GM12878 (cell line): ENCODE measurements around the gene RAD1. TPM values are rescaled to one million over a fixed set of nuclear protein-coding genes. Genes with fewer than 3 reads are reported as not detected.

Experiments
- ATAC-seq: fragments of 200-7000 bp; cut with Tn5 transposase; 3 replicates; pipeline ENCODE4 v1.9.1; 2020; ENCODE audit warnings: mild to moderate bottlenecking, moderate library complexity
- BruUV-seq: library from RNA; stranded (reverse); fragments of 400-500 nt; replicated peaks from 2 replicates; lab custom pipeline; 2021; lab: Mats Ljungman, UMichigan
- CTCF ChIA-PET: fragments of 300-600 bp; sonication (Branson Sonifier 250); formaldehyde crosslinking; extraction: SDS; loops from one replicate; lab custom pipeline; 2021; ENCODE audit warnings: inconsistent platforms; lab: Yijun Ruan, JAX
- POLR2A ChIA-PET: fragments of 350-600 bp; formaldehyde crosslinking; extraction: SDS; loops from one replicate; lab custom pipeline; 2021; ENCODE audit warnings: inconsistent platforms; lab: Charles Lee
- RAD21 ChIA-PET: fragments of 300-600 bp; sonication (Branson Sonifier 250); formaldehyde crosslinking; loops from one replicate; lab custom pipeline; 2023; ENCODE audit warnings: antibody characterized with exemption; ENCODE audit not compliant: unreplicated experiment; lab: Charles Lee
- SMC1A ChIA-PET: fragments of 300-600 bp; sonication (Branson Sonifier 250); formaldehyde crosslinking; loops from one replicate; lab custom pipeline; 2023; ENCODE audit not compliant: unreplicated experiment, uncharacterized antibody; lab: Charles Lee
- DNase-seq: peaks from one replicate; pipeline ENCODE4 v3.0.0-alpha.2; 2011; ENCODE audit warnings: low read depth, low spot score
- FAIRE-seq: peaks from 3 replicates; lab custom pipeline; 2011; peaks lifted over from hg19 to GRCh38; lab: Jason Lieb, UNC
- H2AFZ ChIP-seq: 2 replicates; pipeline ENCODE4 v1.6.0; 2011; ENCODE audit warnings: low read depth, low read length, control low read depth; ENCODE audit not compliant: control insufficient read depth
- H3K27ac ChIP-seq: 2 replicates; pipeline ENCODE4 v1.5.1; 2011; ENCODE audit warnings: control low read depth; ENCODE audit not compliant: control insufficient read depth, insufficient read depth
- H3K27me3 ChIP-seq, 2 experiments: replicated peaks in 1 of 2; 2 replicates each; pipeline versions ENCODE4 v1.6.0 to v1.6.1; 2011; ENCODE audit warnings: low read length in 1 of 2; ENCODE audit not compliant: control insufficient read depth in 2 of 2, insufficient read depth in 2 of 2
- H3K36me3 ChIP-seq, 2 experiments: 2 replicates each; pipeline ENCODE4 v1.5.1; 2011; ENCODE audit warnings: low read length in 1 of 2; ENCODE audit not compliant: control insufficient read depth in 2 of 2, insufficient read depth in 2 of 2
- H3K4me1 ChIP-seq: 2 replicates; pipeline ENCODE4 v1.6.1; 2011; ENCODE audit warnings: mild to moderate bottlenecking, low read length, moderate library complexity, mixed read lengths; ENCODE audit not compliant: control insufficient read depth, insufficient read depth
- H3K4me2 ChIP-seq: 2 replicates; pipeline ENCODE4 v1.6.0; 2011; ENCODE audit warnings: control low read depth; ENCODE audit not compliant: control insufficient read depth, insufficient read depth
- H3K4me3 ChIP-seq: fragments of 200-600 bp; sonication (generic); 2 replicates; pipeline ENCODE4 v1.5.1; 2016
- H3K79me2 ChIP-seq: 2 replicates; pipeline ENCODE4 v1.6.0; 2011; ENCODE audit warnings: low read length; ENCODE audit not compliant: control insufficient read depth, insufficient read depth
- H3K9ac ChIP-seq: 2 replicates; pipeline ENCODE4 v1.8.0; 2011; ENCODE audit warnings: low read length, control low read depth, mixed read lengths; ENCODE audit not compliant: control insufficient read depth, insufficient read depth
- H3K9me3 ChIP-seq: replicated peaks from 3 replicates; pipeline ENCODE4 v1.5.1; 2011; ENCODE audit warnings: mild to moderate bottlenecking, low read length; ENCODE audit not compliant: control insufficient read depth, insufficient read depth
- H4K20me1 ChIP-seq: 2 replicates; pipeline ENCODE4 v1.6.0; 2011; ENCODE audit not compliant: control insufficient read depth, insufficient read depth
- HDAC2 ChIP-seq: fragments of 200-600 bp; sonication (generic); IDR thresholded peaks from 2 replicates; pipeline ENCODE4 v1.6.1; 2017
- NR2C1 ChIP-seq: fragments of 450-650 bp; IDR thresholded peaks from 2 replicates; pipeline ENCODE4 v1.6.1; 2017; ENCODE audit warnings: antibody characterized with exemption, mild to moderate bottlenecking, moderate library complexity
- NR2C2 ChIP-seq: IDR thresholded peaks from 2 replicates; pipeline ENCODE4 v1.6.1; 2011; ENCODE audit warnings: borderline replicate concordance, low read depth; ENCODE audit not compliant: control insufficient read depth, insufficient read length
- PAX8 ChIP-seq: fragments of 450-650 bp; IDR thresholded peaks from 2 replicates; pipeline ENCODE4 v1.6.1; 2017; ENCODE audit warnings: mild to moderate bottlenecking, moderate library complexity
- POLR2A ChIP-seq: IDR thresholded peaks from 2 replicates; pipeline ENCODE4 v1.6.1; 2011; ENCODE audit warnings: low read depth, mild to moderate bottlenecking, low read length
- POU2F2 ChIP-seq: IDR thresholded peaks from 3 replicates; pipeline ENCODE4 v1.6.1; 2011; ENCODE audit warnings: low read depth, mild to moderate bottlenecking, low read length, borderline replicate concordance
- WGBS: methylation state at CpG from one replicate; pipeline ENCODE4 v1.1.6; 2016; ENCODE audit warnings: low lambda C conversion rate; ENCODE audit not compliant: insufficient replicate concordance, insufficient coverage; ENCODE audit errors: missing lambda C conversion rate; 5-methylcytosine and 5-hydroxymethylcytosine counted together
- in situ Hi-C: fragments of 300-500 bp; cut with MboI; formaldehyde crosslinking; loops from 9 replicates; pipeline ENCODE4 v1.14.3; 2018; ENCODE audit warnings: mixed read lengths
- intact Hi-C: fragments of 100-400 bp; cut with micrococcal nuclease; formaldehyde crosslinking; loops from one replicate; pipeline ENCODE4 v1.14.2; 2022; ENCODE audit not compliant: unreplicated experiment
- polyA plus RNA-seq, 11 experiments: library from polyadenylated mRNA; depleted of rRNA in 4 of 11; unstranded in 6 of 11; stranded (reverse) in 5 of 11; fragments of >200 nt; fragmentation: Nextera tagmentation in 4 of 11; fragmentation: Illumina TruSeq in 1 of 11; extraction: Ambion mirVana in 4 of 11; extraction: Trizol in 1 of 11; gene quantifications; 1 replicate in 1 of 11; 2 replicates in 10 of 11; pipeline versions ENCODE4 v1.2.1 to v1.2.3, GENCODE V29; 2011 to 2016; ENCODE audit warnings: inconsistent platforms in 2 of 11, missing spikeins in 2 of 11, low read depth in 1 of 11
- total RNA-seq, 4 experiments: library from RNA; depleted of rRNA in 3 of 4; stranded (reverse); fragments of >200 nt in 3 of 4; fragmentation: Illumina TruSeq in 1 of 4; extraction: Trizol in 1 of 4; gene quantifications; 2 replicates each; pipeline versions ENCODE4 v1.2.1 to v1.2.3, GENCODE V29; 2013 to 2021
- TF ChIP-seq, protein P1 (sequence below): fragments of 450-650 bp; formaldehyde crosslinking; IDR thresholded peaks from 2 replicates; pipeline ENCODE4 v1.5.0; 2022; ENCODE audit warnings: mild to moderate bottlenecking, missing genetic modification characterization
- TF ChIP-seq, protein P2 (sequence below): IDR thresholded peaks from 2 replicates; pipeline ENCODE4 v1.6.1; 2011; ENCODE audit warnings: borderline replicate concordance, low read depth, mild to moderate bottlenecking, moderate library complexity, mixed read lengths, low read length; ENCODE audit not compliant: insufficient read depth; ENCODE audit errors: extremely low read length
- TF ChIP-seq, protein P3 (sequence below): fragments of 450-650 bp; IDR thresholded peaks from 2 replicates; pipeline ENCODE4 v1.6.1; 2014; ENCODE audit warnings: mild to moderate bottlenecking

The RAD1 gene
- total and polyA plus RNA-seq, 10 of the 15 experiments (the other 5 are each of a cell fraction or from before 2014, with no cell fraction given): 21.1 to 58.4 (median 37.2) TPM

DNA sequence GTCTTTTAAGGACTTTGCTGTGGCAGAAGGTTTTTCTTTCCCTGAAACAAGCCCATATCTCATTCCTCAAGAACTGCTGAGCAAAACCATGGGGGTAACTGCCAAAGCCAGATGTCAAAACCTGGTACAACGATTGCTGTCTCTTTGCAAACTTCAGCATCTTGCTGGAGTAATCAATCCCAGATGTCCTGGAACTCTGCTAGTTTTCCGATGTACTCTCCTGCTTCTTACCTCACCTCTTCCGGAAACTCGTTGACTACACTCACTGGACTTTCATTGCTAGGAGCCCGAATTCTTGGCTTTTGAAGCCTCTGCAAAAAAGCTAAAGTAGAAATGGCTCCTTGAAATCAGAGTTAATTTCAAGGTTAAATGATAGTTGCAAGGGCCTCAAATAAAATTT is 23.3 kb downstream of the RAD1 start (continued):
- TF ChIP-seq, protein P1, sequence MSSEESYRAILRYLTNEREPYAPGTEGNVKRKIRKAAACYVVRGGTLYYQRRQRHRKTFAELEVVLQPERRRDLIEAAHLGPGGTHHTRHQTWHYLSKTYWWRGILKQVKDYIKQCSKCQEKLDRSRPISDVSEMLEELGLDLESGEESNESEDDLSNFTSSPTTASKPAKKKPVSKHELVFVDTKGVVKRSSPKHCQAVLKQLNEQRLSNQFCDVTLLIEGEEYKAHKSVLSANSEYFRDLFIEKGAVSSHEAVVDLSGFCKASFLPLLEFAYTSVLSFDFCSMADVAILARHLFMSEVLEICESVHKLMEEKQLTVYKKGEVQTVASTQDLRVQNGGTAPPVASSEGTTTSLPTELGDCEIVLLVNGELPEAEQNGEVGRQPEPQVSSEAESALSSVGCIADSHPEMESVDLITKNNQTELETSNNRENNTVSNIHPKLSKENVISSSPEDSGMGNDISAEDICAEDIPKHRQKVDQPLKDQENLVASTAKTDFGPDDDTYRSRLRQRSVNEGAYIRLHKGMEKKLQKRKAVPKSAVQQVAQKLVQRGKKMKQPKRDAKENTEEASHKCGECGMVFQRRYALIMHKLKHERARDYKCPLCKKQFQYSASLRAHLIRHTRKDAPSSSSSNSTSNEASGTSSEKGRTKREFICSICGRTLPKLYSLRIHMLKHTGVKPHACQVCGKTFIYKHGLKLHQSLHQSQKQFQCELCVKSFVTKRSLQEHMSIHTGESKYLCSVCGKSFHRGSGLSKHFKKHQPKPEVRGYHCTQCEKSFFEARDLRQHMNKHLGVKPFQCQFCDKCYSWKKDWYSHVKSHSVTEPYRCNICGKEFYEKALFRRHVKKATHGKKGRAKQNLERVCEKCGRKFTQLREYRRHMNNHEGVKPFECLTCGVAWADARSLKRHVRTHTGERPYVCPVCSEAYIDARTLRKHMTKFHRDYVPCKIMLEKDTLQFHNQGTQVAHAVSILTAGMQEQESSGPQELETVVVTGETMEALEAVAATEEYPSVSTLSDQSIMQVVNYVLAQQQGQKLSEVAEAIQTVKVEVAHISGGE (CRISPR knock-in tag): no peak
- TF ChIP-seq, protein P2, sequence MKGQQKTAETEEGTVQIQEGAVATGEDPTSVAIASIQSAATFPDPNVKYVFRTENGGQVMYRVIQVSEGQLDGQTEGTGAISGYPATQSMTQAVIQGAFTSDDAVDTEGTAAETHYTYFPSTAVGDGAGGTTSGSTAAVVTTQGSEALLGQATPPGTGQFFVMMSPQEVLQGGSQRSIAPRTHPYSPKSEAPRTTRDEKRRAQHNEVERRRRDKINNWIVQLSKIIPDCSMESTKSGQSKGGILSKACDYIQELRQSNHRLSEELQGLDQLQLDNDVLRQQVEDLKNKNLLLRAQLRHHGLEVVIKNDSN: no peak
- TF ChIP-seq POLR2A (no peak), NR2C2 (no peak)
- TF ChIP-seq, all 136 proteins: peak for 0

DNA sequence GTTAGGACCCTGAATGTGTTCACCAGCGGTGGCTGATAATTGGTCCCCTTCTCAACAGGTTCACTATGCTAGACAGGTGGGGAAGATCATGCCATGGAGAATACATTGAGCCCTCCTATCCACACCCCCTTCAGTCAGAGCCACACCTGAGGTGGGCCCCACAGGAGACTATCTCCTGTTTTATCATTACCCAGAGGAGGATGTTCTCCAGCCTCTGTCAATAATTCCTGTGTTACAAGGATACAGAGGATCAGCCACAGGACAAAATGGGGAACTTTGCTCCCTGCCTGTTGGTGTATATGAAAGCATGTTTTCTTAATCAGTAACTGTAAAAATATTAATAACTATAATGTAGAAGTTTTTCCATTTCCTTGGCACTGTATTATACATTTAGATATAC is 25.9 kb downstream of the RAD1 start:
- 92% methylated on average over 1 of the region's 1 CpG for WGBS
- POLR2A ChIA-PET: no interaction called here
- TF ChIP-seq NR2C1: no peak
- TF ChIP-seq, protein P3, sequence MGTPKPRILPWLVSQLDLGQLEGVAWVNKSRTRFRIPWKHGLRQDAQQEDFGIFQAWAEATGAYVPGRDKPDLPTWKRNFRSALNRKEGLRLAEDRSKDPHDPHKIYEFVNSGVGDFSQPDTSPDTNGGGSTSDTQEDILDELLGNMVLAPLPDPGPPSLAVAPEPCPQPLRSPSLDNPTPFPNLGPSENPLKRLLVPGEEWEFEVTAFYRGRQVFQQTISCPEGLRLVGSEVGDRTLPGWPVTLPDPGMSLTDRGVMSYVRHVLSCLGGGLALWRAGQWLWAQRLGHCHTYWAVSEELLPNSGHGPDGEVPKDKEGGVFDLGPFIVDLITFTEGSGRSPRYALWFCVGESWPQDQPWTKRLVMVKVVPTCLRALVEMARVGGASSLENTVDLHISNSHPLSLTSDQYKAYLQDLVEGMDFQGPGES: no peak
- no peak for TF ChIP-seq PAX8
- TF ChIP-seq HDAC2: no peak
- TF ChIP-seq POU2F2: no peak
- no peaks in the 10 kb centered on the region for H3K9me3 ChIP-seq
- H3K36me3 ChIP-seq: no peaks in the 10 kb centered on the region
- CTCF ChIA-PET: no interaction called here
- no peaks in the 10 kb centered on the region for H3K4me1 ChIP-seq
- no peak overlapping the region for H3K9ac ChIP-seq
- H3K27ac ChIP-seq: no peak overlapping the region
- no peak overlapping the region for H2AFZ ChIP-seq
- H3K27me3 ChIP-seq: no peaks in the 10 kb centered on the region
- intact Hi-C loops: no loop called here
- SMC1A ChIA-PET: no interaction called here
- H4K20me1 ChIP-seq: no peaks in the 10 kb centered on the region
- DNase-seq: no peak
- RAD21 ChIA-PET: no interaction called here
- H3K4me3 ChIP-seq: no peak overlapping the region
- H3K4me2 ChIP-seq: no peak overlapping the region
- BruUV-seq: no TSS peak
- no peak for ATAC-seq
- in situ Hi-C loops: no loop called here
- FAIRE-seq: no peak
- no peaks in the 10 kb centered on the region for H3K79me2 ChIP-seq
